ENCODE data around the gene IGSF21.

Gene IGSF21

GRCh38 chr1:18261891-18262290 lies 154.3 kb downstream of the IGSF21 start:
- DNase-seq (ENCODE audit: low read depth) = no peak

GRCh38 chr1:18262726-18263125 lies 155.1 kb downstream of the IGSF21 start:
- DNase-seq (ENCODE audit: low read depth) = no peak
- H3K4me3 ChIP-seq (ENCODE audit: low read length) = no peak overlapping the region
- no peak for TF ChIP-seq CTCF (conservative IDR thresholded peaks at IDR 0.05; ENCODE audit: low read length)

More at GRCh38 chr1:18261891-18262290, 154.3 kb downstream of the IGSF21 start:
- no peak for TF ChIP-seq CTCF (conservative IDR thresholded peaks at IDR 0.05; ENCODE audit: low read length)
- H3K4me3 ChIP-seq (ENCODE audit: low read length) = no peak overlapping the region

- H3K4me3 ChIP-seq (ENCODE audit: low read length) = no peak overlapping the region
- TF ChIP-seq CTCF (conservative IDR thresholded peaks at IDR 0.05; ENCODE audit: low read length) = no peak
- DNase-seq (ENCODE audit: low read depth) = no peak
Measured at GRCh38 chr1:18263547-18264120, 156.0 kb downstream of the IGSF21 start.

GRCh38 chr1:18264450-18265039 lies 156.9 kb downstream of the IGSF21 start:
- TF ChIP-seq CTCF (conservative IDR thresholded peaks at IDR 0.05; ENCODE audit: low read length) = no peak
- no peak overlapping the region for H3K4me3 ChIP-seq (ENCODE audit: low read length)
- no peak for DNase-seq (ENCODE audit: low read depth)

GRCh38 chr1:18265641-18266040 lies 158.0 kb downstream of the IGSF21 start:
- no peak overlapping the region for H3K4me3 ChIP-seq (ENCODE audit: low read length)
- TF ChIP-seq CTCF (conservative IDR thresholded peaks at IDR 0.05; ENCODE audit: low read length) = no peak
- no peak for DNase-seq (ENCODE audit: low read depth)

GRCh38 chr1:18266391-18266790 lies 158.8 kb downstream of the IGSF21 start:
- H3K4me3 ChIP-seq (ENCODE audit: low read length) = no peak overlapping the region
- DNase-seq (ENCODE audit: low read depth) = no peak
- TF ChIP-seq CTCF (conservative IDR thresholded peaks at IDR 0.05; ENCODE audit: low read length) = no peak

GRCh38 chr1:18271336-18271735 lies 163.7 kb downstream of the IGSF21 start:
- no peak for TF ChIP-seq CTCF (conservative IDR thresholded peaks at IDR 0.05; ENCODE audit: low read length)
- DNase-seq (ENCODE audit: low read depth) = no peak

More at GRCh38 chr1:18271336-18271735, 163.7 kb downstream of the IGSF21 start:
- H3K4me3 ChIP-seq (ENCODE audit: low read length) = no peak overlapping the region

All from AG10803 (cell line).